ENCODE results near the gene GAREM1. TPM values are rescaled to one million over a fixed set of nuclear protein-coding genes. Genes with fewer than 3 reads are reported as not detected.

The GAREM1 gene
- total RNA-seq, 1 experiment from 2014 or later: 21.4 TPM

- intact Hi-C loops (cut with micrococcal nuclease): no loop called here
- H3K36me3 Mint-ChIP-seq (ENCODE audit: insufficient read depth, unreplicated experiment): peaks cover 5% of the 10 kb centered on the region
- no peak overlapping the region for H3K27ac Mint-ChIP-seq (ENCODE audit: low read depth, unreplicated experiment)
- POLR2A ChIA-PET: interaction anchor here (0.6 kb wide), 1 partner anchor 9 kb away, joined by 4 read pairs; no protein-coding TSS in a partner anchor
- no peak overlapping the region for H3K4me3 Mint-ChIP-seq (ENCODE audit: unreplicated experiment)
- H3K9me3 Mint-ChIP-seq (ENCODE audit: unreplicated experiment): no peaks in the 10 kb centered on the region
- no peak for DNase-seq (ENCODE audit: unreplicated experiment)
- no TSS peak for BruUV-seq (replicated peaks)
- peaks cover 9% of the 10 kb centered on the region for H3K4me1 Mint-ChIP-seq (ENCODE audit: insufficient read depth, unreplicated experiment)
- no peak for TF ChIP-seq CTCF (IDR thresholded peaks at IDR 0.05; ENCODE audit: unreplicated experiment)
- H3K27me3 Mint-ChIP-seq (ENCODE audit: insufficient read depth, unreplicated experiment): no peaks in the 10 kb centered on the region
- CTCF ChIA-PET: interaction anchor here (0.7 to 0.9 kb wide), 3 partner anchors 24 to 157 kb away, joined by 3 to 4 read pairs (median 3); no protein-coding TSS in a partner anchor
Measured at GRCh38 chr18:32445846-32446245, 24.8 kb downstream of the GAREM1 start.

GRCh38 chr18:32443706-32444215, 26.9 kb downstream of the GAREM1 start:
- no peak overlapping the region for H3K27ac Mint-ChIP-seq (ENCODE audit: low read depth, unreplicated experiment)
- intact Hi-C loops (cut with micrococcal nuclease): no loop called here
- peaks cover 5% of the 10 kb centered on the region for H3K36me3 Mint-ChIP-seq (ENCODE audit: insufficient read depth, unreplicated experiment)

GRCh38 chr18:32443033-32443705, 27.5 kb downstream of the GAREM1 start:
- intact Hi-C loops (cut with micrococcal nuclease): no loop called here
- Mint-ChIP-seq H3K36me3 (ENCODE audit: insufficient read depth, unreplicated experiment) (peaks cover 5% of the 10 kb centered on the region), H3K27ac (ENCODE audit: low read depth, unreplicated experiment) (no peak overlapping the region), H3K4me3 (ENCODE audit: unreplicated experiment) (no peak overlapping the region), H3K4me1 (ENCODE audit: insufficient read depth, unreplicated experiment) (peaks cover 14% of the 10 kb centered on the region), H3K9me3 (ENCODE audit: unreplicated experiment) (no peaks in the 10 kb centered on the region), H3K27me3 (ENCODE audit: insufficient read depth, unreplicated experiment) (no peaks in the 10 kb centered on the region)
- no TSS peak for BruUV-seq (replicated peaks)
- TF ChIP-seq CTCF (IDR thresholded peaks at IDR 0.05; ENCODE audit: unreplicated experiment): no peak
- ChIA-PET CTCF (no interaction called here), POLR2A (interaction anchor here (0.5 kb wide), 1 partner anchor 124 kb away, joined by 3 read pairs; no protein-coding TSS in a partner anchor)
- no peak for DNase-seq (ENCODE audit: unreplicated experiment)

More at GRCh38 chr18:32443706-32444215, 26.9 kb downstream of the GAREM1 start:
- no peak for DNase-seq (ENCODE audit: unreplicated experiment)
- Mint-ChIP-seq H3K27me3 (ENCODE audit: insufficient read depth, unreplicated experiment) (no peaks in the 10 kb centered on the region), H3K4me3 (ENCODE audit: unreplicated experiment) (no peak overlapping the region), H3K4me1 (ENCODE audit: insufficient read depth, unreplicated experiment) (peaks cover 14% of the 10 kb centered on the region), H3K9me3 (ENCODE audit: unreplicated experiment) (no peaks in the 10 kb centered on the region)
- ChIA-PET POLR2A (no interaction called here), CTCF (no interaction called here)
- TF ChIP-seq CTCF (IDR thresholded peaks at IDR 0.05; ENCODE audit: unreplicated experiment): no peak
- no TSS peak for BruUV-seq (replicated peaks)

- Mint-ChIP-seq H3K27me3 (ENCODE audit: insufficient read depth, unreplicated experiment) (no peaks in the 10 kb centered on the region), H3K4me3 (ENCODE audit: unreplicated experiment) (no peak overlapping the region), H3K36me3 (ENCODE audit: insufficient read depth, unreplicated experiment) (peaks cover 5% of the 10 kb centered on the region), H3K9me3 (ENCODE audit: unreplicated experiment) (no peaks in the 10 kb centered on the region), H3K27ac (ENCODE audit: low read depth, unreplicated experiment) (no peak overlapping the region), H3K4me1 (ENCODE audit: insufficient read depth, unreplicated experiment) (peaks cover 14% of the 10 kb centered on the region)
- no TSS peak for BruUV-seq (replicated peaks)
- intact Hi-C loops (cut with micrococcal nuclease): no loop called here
- DNase-seq (ENCODE audit: unreplicated experiment): no peak
- TF ChIP-seq CTCF (IDR thresholded peaks at IDR 0.05; ENCODE audit: unreplicated experiment): no peak
- ChIA-PET POLR2A (interaction anchor here (0.5 to 1.8 kb wide), 3 partner anchors 12 to 125 kb away, joined by 3 to 12 read pairs (median 4); no protein-coding TSS in a partner anchor), CTCF (interaction anchor here (0.9 to 1.1 kb wide), 4 partner anchors 8 to 28 kb away, joined by 3 to 4 read pairs (median 4); partner anchors contain the start of gene GAREM1)
Measured at GRCh38 chr18:32442575-32442974, 28.1 kb downstream of the GAREM1 start.
